ENCODE data around the gene HIP1R.
A peak's percentile ranks its signal among the peaks of the same experiment; 100 is the strongest.

Gene HIP1R

DNA sequence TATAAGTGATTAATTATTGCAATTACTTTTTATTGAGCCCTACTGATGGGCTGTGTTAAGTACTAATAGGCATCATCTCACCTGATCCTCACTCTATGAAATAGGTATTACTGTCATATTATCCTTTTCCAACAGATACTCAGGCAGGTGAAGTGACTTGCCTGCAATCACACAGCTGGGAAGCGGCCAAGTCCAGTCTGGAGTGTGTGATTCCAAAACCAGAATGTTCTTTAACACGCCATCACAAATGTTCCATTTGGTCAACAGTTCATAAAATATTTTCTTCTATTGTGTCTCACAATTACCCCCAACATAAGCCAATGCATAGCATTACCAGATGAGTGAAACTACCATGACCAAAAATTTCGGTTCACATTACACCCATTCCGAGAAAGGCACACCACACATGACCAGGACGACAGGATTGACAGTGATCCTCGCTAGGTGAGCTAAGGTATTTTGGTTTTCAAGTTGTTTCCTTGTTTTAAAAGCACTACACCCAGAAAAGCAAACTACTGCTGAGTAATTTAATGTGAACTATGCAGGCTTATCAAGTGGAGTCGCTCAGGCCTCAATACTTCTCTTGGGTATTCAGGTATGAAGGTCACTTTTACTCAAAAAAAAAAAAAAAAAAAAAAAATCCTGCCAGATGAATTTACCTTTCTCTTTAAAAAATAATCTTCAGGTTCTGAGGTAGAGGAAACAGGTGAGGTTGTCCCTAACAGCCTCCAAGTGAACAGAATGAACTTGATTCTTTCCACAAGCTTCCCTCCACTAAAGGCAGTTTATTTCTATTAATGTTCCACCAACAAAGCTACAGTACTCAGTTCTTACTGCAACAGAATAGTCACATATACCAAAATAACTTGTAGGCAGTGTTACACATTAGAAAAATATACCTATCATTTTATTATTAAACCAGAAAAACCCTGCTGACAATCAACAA is 58.2 kb downstream of the HIP1R start:
- H3K9me2 ChIP-seq (replicated peaks; ENCODE audit: control insufficient read depth, low read length): no peaks in the 10 kb centered on the region
- no peaks in the 10 kb centered on the region for H3K79me2 ChIP-seq (ENCODE audit: control insufficient read depth, low read length)
- no peak for TF ChIP-seq EZH2phosphoT487 (IDR thresholded peaks at IDR 0.05; ENCODE audit: borderline replicate concordance, low read length)
- TF ChIP-seq, protein P1, sequence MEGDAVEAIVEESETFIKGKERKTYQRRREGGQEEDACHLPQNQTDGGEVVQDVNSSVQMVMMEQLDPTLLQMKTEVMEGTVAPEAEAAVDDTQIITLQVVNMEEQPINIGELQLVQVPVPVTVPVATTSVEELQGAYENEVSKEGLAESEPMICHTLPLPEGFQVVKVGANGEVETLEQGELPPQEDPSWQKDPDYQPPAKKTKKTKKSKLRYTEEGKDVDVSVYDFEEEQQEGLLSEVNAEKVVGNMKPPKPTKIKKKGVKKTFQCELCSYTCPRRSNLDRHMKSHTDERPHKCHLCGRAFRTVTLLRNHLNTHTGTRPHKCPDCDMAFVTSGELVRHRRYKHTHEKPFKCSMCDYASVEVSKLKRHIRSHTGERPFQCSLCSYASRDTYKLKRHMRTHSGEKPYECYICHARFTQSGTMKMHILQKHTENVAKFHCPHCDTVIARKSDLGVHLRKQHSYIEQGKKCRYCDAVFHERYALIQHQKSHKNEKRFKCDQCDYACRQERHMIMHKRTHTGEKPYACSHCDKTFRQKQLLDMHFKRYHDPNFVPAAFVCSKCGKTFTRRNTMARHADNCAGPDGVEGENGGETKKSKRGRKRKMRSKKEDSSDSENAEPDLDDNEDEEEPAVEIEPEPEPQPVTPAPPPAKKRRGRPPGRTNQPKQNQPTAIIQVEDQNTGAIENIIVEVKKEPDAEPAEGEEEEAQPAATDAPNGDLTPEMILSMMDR (IDR thresholded peaks at IDR 0.05; ENCODE audit: low read depth, low read length, poor library complexity, severe bottlenecking): no peak
- no peak overlapping the region for H3K4me2 ChIP-seq (ENCODE audit: low read length)
- H3K27me3 ChIP-seq (ENCODE audit: control insufficient read depth, low read length): peaks cover 29% of the 10 kb centered on the region
- H3K9me3 ChIP-seq (ENCODE audit: control insufficient read depth, insufficient read depth, low read length): no peaks in the 10 kb centered on the region
- H3K27ac ChIP-seq (ENCODE audit: low read depth, low read length): no peak overlapping the region
- H3F3A ChIP-seq (ENCODE audit: control insufficient read depth, insufficient read depth): peaks cover 16% of the 10 kb centered on the region
- peaks cover 39% of the 10 kb centered on the region for H3K4me1 ChIP-seq (ENCODE audit: control insufficient read depth, low read length)
- H3K36me3 ChIP-seq (ENCODE audit: control insufficient read depth, low read length): no peaks in the 10 kb centered on the region
- no peaks in the 10 kb centered on the region for H4K20me1 ChIP-seq (ENCODE audit: control insufficient read depth, insufficient read depth, low read depth, low read length)
- H3K4me3 ChIP-seq (ENCODE audit: low read length): no peak overlapping the region

DNA sequence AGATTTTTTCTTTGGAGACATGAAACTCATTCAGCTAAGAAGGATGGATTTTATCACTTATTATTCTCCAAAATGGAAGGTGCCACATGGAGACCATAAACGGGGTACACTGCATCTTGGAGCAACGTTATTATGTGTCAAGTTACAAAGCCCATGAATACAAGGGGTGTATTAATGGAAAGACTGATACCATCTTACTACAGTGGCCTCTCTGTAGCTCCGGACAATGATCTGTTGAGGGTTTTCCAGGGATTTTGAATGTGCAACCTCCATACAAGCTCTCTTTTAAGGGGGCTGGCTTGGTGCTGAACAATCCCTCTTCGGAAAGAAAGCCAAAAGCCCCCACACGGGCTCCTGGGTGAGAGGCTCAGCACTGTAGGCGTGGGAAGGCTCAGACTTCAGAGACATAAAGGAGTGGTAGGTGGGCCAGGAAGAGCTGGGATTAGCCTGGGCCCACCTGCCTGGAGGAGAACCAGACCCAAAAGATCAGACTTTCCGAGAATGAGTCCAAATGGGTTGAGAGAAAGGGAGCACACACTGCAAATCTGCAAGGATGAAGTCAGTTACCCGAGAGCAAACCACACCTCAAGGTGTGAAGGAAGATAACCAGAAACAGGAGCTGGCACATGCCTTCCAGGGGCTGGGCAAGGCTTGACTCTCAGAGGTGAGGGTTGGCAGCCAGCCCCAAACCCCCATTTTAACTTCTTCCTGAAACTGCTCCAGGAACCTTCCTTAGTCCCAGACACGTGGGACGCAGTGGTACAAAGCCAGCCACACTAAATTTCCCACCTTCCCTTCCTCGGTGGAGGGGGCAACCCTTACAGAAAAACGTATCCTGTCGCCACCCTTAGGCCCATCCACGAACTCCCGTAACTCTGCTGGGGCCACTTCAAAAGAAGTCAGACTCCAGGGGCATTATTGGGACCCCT is 59.2 kb downstream of the HIP1R start:
- no peaks in the 10 kb centered on the region for H3K9me3 ChIP-seq (ENCODE audit: control insufficient read depth, insufficient read depth, low read length)
- H3K27ac ChIP-seq (ENCODE audit: low read depth, low read length): no peak overlapping the region
- H3K4me3 ChIP-seq (ENCODE audit: low read length): no peak overlapping the region; the same call in 1 of the 2 replicates
- H3K79me2 ChIP-seq (ENCODE audit: control insufficient read depth, low read length): no peaks in the 10 kb centered on the region
- H3K9me2 ChIP-seq (replicated peaks; ENCODE audit: control insufficient read depth, low read length): no peaks in the 10 kb centered on the region
- TF ChIP-seq EZH2phosphoT487 (IDR thresholded peaks at IDR 0.05; ENCODE audit: borderline replicate concordance, low read length): no peak
- TF ChIP-seq, protein P1 (IDR thresholded peaks at IDR 0.05; ENCODE audit: low read depth, low read length, poor library complexity, severe bottlenecking): no peak
- no peaks in the 10 kb centered on the region for H4K20me1 ChIP-seq (ENCODE audit: control insufficient read depth, insufficient read depth, low read depth, low read length)
- H3F3A ChIP-seq (ENCODE audit: control insufficient read depth, insufficient read depth): peaks cover 16% of the 10 kb centered on the region
- H3K4me1 ChIP-seq (ENCODE audit: control insufficient read depth, low read length): peaks cover 39% of the 10 kb centered on the region
- peak overlapping the region; percentile 74 for H3K4me2 ChIP-seq (ENCODE audit: low read length)
- H3K36me3 ChIP-seq (ENCODE audit: control insufficient read depth, low read length): no peaks in the 10 kb centered on the region
- H3K27me3 ChIP-seq (ENCODE audit: control insufficient read depth, low read length): peaks cover 29% of the 10 kb centered on the region

DNA sequence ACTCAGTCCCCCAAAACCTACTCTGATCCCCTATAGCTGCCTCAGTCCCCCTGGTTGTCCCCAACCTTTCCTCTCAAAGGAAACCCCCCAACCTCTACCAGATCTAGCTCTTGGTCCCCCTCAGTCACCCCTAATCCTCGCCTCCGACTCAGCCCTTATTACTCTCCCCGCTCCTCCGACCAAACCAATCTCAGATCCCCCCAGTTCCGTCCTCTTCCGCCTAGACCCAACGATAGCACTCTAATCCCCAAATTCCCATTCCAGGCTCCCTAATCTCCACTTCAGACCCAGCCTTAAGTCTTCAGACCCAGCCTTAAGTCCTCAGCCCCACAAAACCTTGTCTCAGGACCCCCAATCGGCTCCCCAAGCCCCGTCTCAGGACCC is 60.1 kb downstream of the HIP1R start:
- peak overlapping the region; percentile 74 for H3K4me2 ChIP-seq (ENCODE audit: low read length)
- no peak overlapping the region for H3K27ac ChIP-seq (ENCODE audit: low read depth, low read length)
- H3K4me3 ChIP-seq (ENCODE audit: low read length): peak overlapping the region; percentile 74
- H4K20me1 ChIP-seq (ENCODE audit: control insufficient read depth, insufficient read depth, low read depth, low read length): no peaks in the 10 kb centered on the region
- H3K27me3 ChIP-seq (ENCODE audit: control insufficient read depth, low read length): peaks cover 29% of the 10 kb centered on the region
- H3K79me2 ChIP-seq (ENCODE audit: control insufficient read depth, low read length): no peaks in the 10 kb centered on the region
- peaks cover 16% of the 10 kb centered on the region; the same call in 1 of the 2 replicates for H3F3A ChIP-seq (ENCODE audit: control insufficient read depth, insufficient read depth)
- TF ChIP-seq, protein P1 (IDR thresholded peaks at IDR 0.05; ENCODE audit: low read depth, low read length, poor library complexity, severe bottlenecking): no peak
- TF ChIP-seq EZH2phosphoT487 (IDR thresholded peaks at IDR 0.05; ENCODE audit: borderline replicate concordance, low read length): no peak
- no peaks in the 10 kb centered on the region for H3K9me3 ChIP-seq (ENCODE audit: control insufficient read depth, insufficient read depth, low read length)
- no peaks in the 10 kb centered on the region for H3K36me3 ChIP-seq (ENCODE audit: control insufficient read depth, low read length)
- peaks cover 37% of the 10 kb centered on the region for H3K4me1 ChIP-seq (ENCODE audit: control insufficient read depth, low read length)
- H3K9me2 ChIP-seq (replicated peaks; ENCODE audit: control insufficient read depth, low read length): no peaks in the 10 kb centered on the region

Data from DOHH2 (cell line).